Measurements from ENCODE around the gene FAF1.

- no peak for TF ChIP-seq CTCF (IDR thresholded peaks at IDR 0.05)
- TF ChIP-seq POLR2A (IDR thresholded peaks at IDR 0.05), result no peak
Observed at GRCh38 chr1:50681931-50682330, 278.1 kb downstream of the FAF1 start.

All from esophagus squamous epithelium (tissue), 4 donors.